ENCODE results near the gene RSU1. TPM values are rescaled to one million over a fixed set of nuclear protein-coding genes. Genes with fewer than 3 reads are reported as not detected.

The RSU1 gene
- total RNA-seq, 2 donors from 2014 or later: 49.4 to 69.7 TPM

- no peak for ATAC-seq
These were observed 170.8 kb downstream of the RSU1 start for GRCh38 chr10:16646181-16647059.

GRCh38 chr10:16644146-16644545, 173.1 kb downstream of the RSU1 start:
- ATAC-seq (no peak), DNase-seq (no peak)
- intact Hi-C loops (cut with DNase I): no loop called here

More at GRCh38 chr10:16646181-16647059, 170.8 kb downstream of the RSU1 start:
- no peak for DNase-seq
- intact Hi-C loops (cut with DNase I): no loop called here

GRCh38 chr10:16643502-16643901, 173.7 kb downstream of the RSU1 start:
- DNase-seq: no peak
- intact Hi-C loops (cut with DNase I): no loop called here
- ATAC-seq: no peak

- no peak for DNase-seq
- intact Hi-C loops (cut with DNase I): no loop called here
- peak; percentile 25 to 44 for ATAC-seq
These were observed 177.1 kb downstream of the RSU1 start for GRCh38 chr10:16640153-16640552.

- no peak for DNase-seq
- intact Hi-C loops (cut with DNase I): no loop called here
- no peak for ATAC-seq
These were observed 177.8 kb downstream of the RSU1 start for GRCh38 chr10:16639471-16639870.

- no peak for DNase-seq
- intact Hi-C loops (cut with DNase I): no loop called here
- no peak for ATAC-seq
These were observed 184.2 kb downstream of the RSU1 start for GRCh38 chr10:16632996-16633395.

- intact Hi-C loops (cut with DNase I): no loop called here
- ATAC-seq: no peak
- DNase-seq: no peak
These were observed 190.5 kb downstream of the RSU1 start for GRCh38 chr10:16626697-16627096.

- DNase-seq (no peak), ATAC-seq (no peak)
- intact Hi-C loops (cut with DNase I): no loop called here
These were observed 204.3 kb downstream of the RSU1 start for GRCh38 chr10:16612981-16613355.

GRCh38 chr10:16612115-16612980, 204.9 kb downstream of the RSU1 start:
- ATAC-seq: no peak
- no peak for DNase-seq
- intact Hi-C loops (cut with DNase I): no loop called here

GRCh38 chr10:16611037-16611436, 206.2 kb downstream of the RSU1 start:
- intact Hi-C loops (cut with DNase I): no loop called here
- DNase-seq (peak; percentile 38), ATAC-seq (peak in 1 of 2 donors; percentile 40)

GRCh38 chr10:16609211-16609610, 208.0 kb downstream of the RSU1 start:
- intact Hi-C loops (cut with DNase I): no loop called here
- no peak for ATAC-seq
- DNase-seq: no peak

- intact Hi-C loops (cut with DNase I): no loop called here
- no peak for ATAC-seq
- DNase-seq: no peak
These were observed 210.3 kb downstream of the RSU1 start for GRCh38 chr10:16606923-16607322.

- no peak for ATAC-seq
- intact Hi-C loops (cut with DNase I): no loop called here
- no peak for DNase-seq
These were observed 210.8 kb downstream of the RSU1 start for GRCh38 chr10:16606421-16606820.

GRCh38 chr10:16603308-16603707, 213.9 kb downstream of the RSU1 start:
- intact Hi-C loops (cut with DNase I): no loop called here
- ATAC-seq (no peak), DNase-seq (no peak)

- DNase-seq (no peak), ATAC-seq (no peak)
- intact Hi-C loops (cut with DNase I): no loop called here
These were observed 215.0 kb downstream of the RSU1 start for GRCh38 chr10:16602104-16602775.

- peak; percentile 19 to 48 for ATAC-seq
These were observed 217.6 kb downstream of the RSU1 start for GRCh38 chr10:16599662-16600061.

GRCh38 chr10:16597656-16598055, 219.6 kb downstream of the RSU1 start:
- DNase-seq: no peak
- intact Hi-C loops (cut with DNase I): no loop called here
- no peak for ATAC-seq

More at GRCh38 chr10:16599662-16600061, 217.6 kb downstream of the RSU1 start:
- no peak for DNase-seq
- intact Hi-C loops (cut with DNase I): no loop called here

- DNase-seq (no peak), ATAC-seq (no peak)
- intact Hi-C loops (cut with DNase I): no loop called here
These were observed 224.8 kb downstream of the RSU1 start for GRCh38 chr10:16592378-16592777.

- ATAC-seq (no peak), DNase-seq (no peak)
- intact Hi-C loops (cut with DNase I): no loop called here
These were observed 230.7 kb downstream of the RSU1 start for GRCh38 chr10:16586358-16587138.

All from left cardiac atrium (tissue), 4 donors.